ENCODE results near the gene SYT2. TPM values are rescaled to one million over a fixed set of nuclear protein-coding genes. Genes with fewer than 3 reads are reported as not detected.

SYT2 gene
- 3.1 to 3.3 TPM (median 3.1 TPM) in 3 replicates for total RNA-seq

DNA sequence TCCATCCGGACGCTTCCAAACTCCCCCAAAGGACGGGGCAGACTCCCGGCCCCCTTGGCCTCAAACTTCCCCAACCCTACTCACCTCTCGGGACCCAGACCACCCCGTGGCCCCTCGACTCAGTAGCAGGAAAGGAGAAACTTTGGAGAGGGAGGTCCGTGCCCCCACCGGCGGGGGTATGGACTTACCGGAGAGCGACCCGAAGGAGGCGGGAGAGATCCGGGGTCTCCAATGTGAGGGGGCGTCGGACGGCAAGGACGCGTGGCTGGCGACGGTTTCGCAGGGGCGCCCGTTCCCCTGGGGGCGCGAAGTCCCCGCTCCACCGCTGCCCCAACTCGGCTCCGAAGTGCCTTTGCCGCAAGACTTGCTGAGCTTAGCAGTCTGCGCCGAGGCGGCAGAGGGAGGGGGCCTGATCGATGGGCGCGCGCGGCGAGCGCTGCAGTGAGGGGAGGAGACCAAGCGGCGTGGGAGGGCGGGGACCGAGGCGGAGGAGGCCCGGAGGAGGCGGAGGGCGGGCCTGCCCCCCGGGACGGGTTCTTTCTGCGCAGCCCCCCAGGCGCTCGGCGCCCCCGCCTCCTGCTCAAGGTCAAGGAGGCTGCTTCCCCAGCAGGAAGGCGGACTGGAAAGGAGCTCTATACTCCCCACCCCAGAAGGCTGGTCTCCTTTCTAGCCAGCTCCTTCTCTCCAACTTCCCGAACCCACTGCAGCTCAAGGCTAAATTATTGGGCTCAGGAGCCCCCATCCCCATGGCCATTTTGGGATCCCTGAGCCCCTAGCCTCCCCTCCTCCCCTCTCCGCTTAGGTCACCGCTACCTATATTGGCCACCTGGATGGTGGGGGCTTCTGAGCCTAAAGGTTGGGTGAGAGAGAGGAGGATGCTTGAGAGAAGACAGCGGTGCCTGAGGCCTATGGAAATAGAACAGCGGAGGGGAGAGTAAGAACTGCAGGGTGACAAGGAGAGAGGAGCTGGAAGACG is at the start of gene SYT2:
Gene SYT2, minus strand, starts transcription at position 385 of the 976 bp plus-strand sequence. CDS start 104,682 bp downstream, outside the sequence.
- no peaks in the 10 kb centered on the region for H3K9me3 Mint-ChIP-seq
- H3K4me1 Mint-ChIP-seq, result peaks cover 9% of the 10 kb centered on the region
- H3K27me3 Mint-ChIP-seq (ENCODE audit: low read depth), result peaks cover 88% of the 10 kb centered on the region
- DNase-seq (ENCODE audit: low spot score in 2 of 2, unreplicated experiment in 2 of 2), result peak; percentile 48 to 73
- TF ChIP-seq, protein P1, sequence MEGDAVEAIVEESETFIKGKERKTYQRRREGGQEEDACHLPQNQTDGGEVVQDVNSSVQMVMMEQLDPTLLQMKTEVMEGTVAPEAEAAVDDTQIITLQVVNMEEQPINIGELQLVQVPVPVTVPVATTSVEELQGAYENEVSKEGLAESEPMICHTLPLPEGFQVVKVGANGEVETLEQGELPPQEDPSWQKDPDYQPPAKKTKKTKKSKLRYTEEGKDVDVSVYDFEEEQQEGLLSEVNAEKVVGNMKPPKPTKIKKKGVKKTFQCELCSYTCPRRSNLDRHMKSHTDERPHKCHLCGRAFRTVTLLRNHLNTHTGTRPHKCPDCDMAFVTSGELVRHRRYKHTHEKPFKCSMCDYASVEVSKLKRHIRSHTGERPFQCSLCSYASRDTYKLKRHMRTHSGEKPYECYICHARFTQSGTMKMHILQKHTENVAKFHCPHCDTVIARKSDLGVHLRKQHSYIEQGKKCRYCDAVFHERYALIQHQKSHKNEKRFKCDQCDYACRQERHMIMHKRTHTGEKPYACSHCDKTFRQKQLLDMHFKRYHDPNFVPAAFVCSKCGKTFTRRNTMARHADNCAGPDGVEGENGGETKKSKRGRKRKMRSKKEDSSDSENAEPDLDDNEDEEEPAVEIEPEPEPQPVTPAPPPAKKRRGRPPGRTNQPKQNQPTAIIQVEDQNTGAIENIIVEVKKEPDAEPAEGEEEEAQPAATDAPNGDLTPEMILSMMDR (IDR thresholded peaks at IDR 0.05; ENCODE audit: unreplicated experiment), result no peak
- no peak within 1 kb of the TSS for H3K27ac Mint-ChIP-seq
- H3K36me3 Mint-ChIP-seq, result no peaks in the 10 kb centered on the region
- peak within 1 kb of the TSS; percentile 68 for H3K4me3 Mint-ChIP-seq

DNA sequence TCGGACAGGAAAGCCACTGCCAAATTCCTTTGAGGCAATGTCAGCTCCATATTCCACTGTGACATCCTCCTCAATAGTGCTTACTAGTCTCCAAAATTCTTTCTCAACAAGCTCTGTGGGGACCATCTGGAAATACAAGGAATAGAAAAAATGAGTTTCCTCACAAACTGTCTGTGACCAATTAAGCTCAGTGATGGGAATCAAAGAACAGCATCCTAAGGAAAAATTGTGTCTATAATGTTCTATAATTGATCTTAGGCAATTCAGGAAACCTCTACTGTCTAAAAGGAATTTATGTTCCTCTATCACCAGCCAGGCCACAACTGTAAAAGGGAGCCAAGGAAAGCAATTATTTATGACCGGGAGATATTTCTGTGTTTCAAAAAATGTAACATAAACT is 46.1 kb upstream of the SYT2 start:
- Mint-ChIP-seq H3K4me3 (no peak overlapping the region), H3K9me3 (no peaks in the 10 kb centered on the region), H3K4me1 (no peaks in the 10 kb centered on the region), H3K36me3 (peaks cover 48% of the 10 kb centered on the region), H3K27ac (no peak overlapping the region), H3K27me3 (ENCODE audit: low read depth) (no peaks in the 10 kb centered on the region)
- TF ChIP-seq, protein P1 (IDR thresholded peaks at IDR 0.05; ENCODE audit: unreplicated experiment), result no peak
- no peak for DNase-seq (ENCODE audit: low spot score in 2 of 2, unreplicated experiment in 2 of 2)

DNA sequence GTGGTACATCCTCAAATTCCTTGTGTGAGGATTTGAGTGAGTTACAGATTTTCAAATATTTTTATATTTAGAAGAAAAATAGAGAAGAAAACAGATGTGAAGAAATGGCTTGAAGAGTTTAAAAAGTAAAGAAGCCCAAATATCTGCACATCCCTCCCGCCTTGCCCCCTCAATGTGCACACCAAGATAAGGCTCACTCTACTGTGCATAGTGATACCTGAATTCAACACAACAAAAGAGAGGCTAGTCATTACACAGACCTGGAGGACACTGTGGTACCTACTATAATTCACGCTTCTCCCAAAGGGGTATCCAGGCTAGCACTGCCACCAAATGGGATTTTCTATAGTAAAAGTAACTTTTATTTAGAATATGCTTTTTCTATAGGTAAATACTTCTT is 44.0 kb upstream of the SYT2 start:
- H3K27me3 Mint-ChIP-seq (ENCODE audit: low read depth), result no peaks in the 10 kb centered on the region
- DNase-seq (ENCODE audit: low spot score in 2 of 2, unreplicated experiment in 2 of 2), result no peak
- no peak overlapping the region for H3K27ac Mint-ChIP-seq
- H3K4me1 Mint-ChIP-seq, result no peaks in the 10 kb centered on the region
- no peak overlapping the region for H3K4me3 Mint-ChIP-seq
- TF ChIP-seq, protein P1 (IDR thresholded peaks at IDR 0.05; ENCODE audit: unreplicated experiment), result no peak
- no peaks in the 10 kb centered on the region for H3K9me3 Mint-ChIP-seq
- H3K36me3 Mint-ChIP-seq, result peaks cover 49% of the 10 kb centered on the region

DNA sequence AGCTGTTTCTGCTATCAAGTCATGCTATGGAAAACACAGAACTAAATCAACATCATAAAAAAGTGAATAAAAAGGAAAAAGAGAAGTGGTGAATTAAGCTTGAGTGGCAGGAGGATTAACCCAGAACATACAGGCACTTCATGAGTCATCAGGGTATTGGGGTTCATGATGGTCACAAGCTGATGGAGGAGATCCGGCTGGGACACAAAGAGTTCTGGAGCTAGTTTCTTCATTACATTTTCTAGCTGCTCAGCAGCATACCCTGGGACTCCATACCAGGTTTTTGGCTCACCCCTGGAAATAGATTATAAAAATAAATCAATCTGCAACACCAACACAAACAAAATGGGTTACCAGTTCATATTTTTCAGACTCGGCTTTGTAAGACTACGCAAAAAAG is 42.5 kb upstream of the SYT2 start:
- no peaks in the 10 kb centered on the region for H3K9me3 Mint-ChIP-seq
- TF ChIP-seq, protein P1 (IDR thresholded peaks at IDR 0.05; ENCODE audit: unreplicated experiment), result no peak
- H3K27ac Mint-ChIP-seq, result no peak overlapping the region
- no peaks in the 10 kb centered on the region for H3K27me3 Mint-ChIP-seq (ENCODE audit: low read depth)
- H3K4me3 Mint-ChIP-seq, result no peak overlapping the region
- peaks cover 53% of the 10 kb centered on the region for H3K36me3 Mint-ChIP-seq
- DNase-seq (ENCODE audit: low spot score in 2 of 2, unreplicated experiment in 2 of 2), result no peak
- H3K4me1 Mint-ChIP-seq, result no peaks in the 10 kb centered on the region

DNA sequence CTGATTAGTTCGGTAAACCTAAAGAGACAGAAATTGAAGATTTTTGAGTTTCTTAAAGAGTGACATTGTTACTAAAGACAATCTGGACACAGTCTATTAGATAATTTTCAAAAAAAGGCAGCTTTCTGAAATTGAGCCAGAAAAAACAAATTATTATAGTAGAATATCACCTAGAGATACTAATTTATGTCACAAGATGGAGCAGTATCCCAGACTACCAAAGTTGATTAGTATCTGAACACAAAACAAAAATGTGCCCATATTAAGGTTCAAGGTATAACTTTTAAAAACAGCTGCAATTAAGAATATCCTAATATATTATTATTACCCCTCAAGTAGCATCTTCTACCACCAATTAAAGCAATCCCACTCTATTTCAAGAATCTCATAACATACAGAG is 40.5 kb upstream of the SYT2 start:
- Mint-ChIP-seq H3K4me1 (no peaks in the 10 kb centered on the region), H3K27ac (no peak overlapping the region), H3K36me3 (peaks cover 51% of the 10 kb centered on the region), H3K27me3 (ENCODE audit: low read depth) (no peaks in the 10 kb centered on the region), H3K4me3 (no peak overlapping the region), H3K9me3 (no peaks in the 10 kb centered on the region)
- TF ChIP-seq, protein P1 (IDR thresholded peaks at IDR 0.05; ENCODE audit: unreplicated experiment), result no peak
- no peak for DNase-seq (ENCODE audit: low spot score in 2 of 2, unreplicated experiment in 2 of 2)
